HCEC 1CT (cell line): ENCODE data around the gene STX16.

ENCODE experiments used
- DNase-seq: peaks from one replicate; pipeline ENCODE4 v3.0.0-alpha.2; 2017

Gene STX16

DNA sequence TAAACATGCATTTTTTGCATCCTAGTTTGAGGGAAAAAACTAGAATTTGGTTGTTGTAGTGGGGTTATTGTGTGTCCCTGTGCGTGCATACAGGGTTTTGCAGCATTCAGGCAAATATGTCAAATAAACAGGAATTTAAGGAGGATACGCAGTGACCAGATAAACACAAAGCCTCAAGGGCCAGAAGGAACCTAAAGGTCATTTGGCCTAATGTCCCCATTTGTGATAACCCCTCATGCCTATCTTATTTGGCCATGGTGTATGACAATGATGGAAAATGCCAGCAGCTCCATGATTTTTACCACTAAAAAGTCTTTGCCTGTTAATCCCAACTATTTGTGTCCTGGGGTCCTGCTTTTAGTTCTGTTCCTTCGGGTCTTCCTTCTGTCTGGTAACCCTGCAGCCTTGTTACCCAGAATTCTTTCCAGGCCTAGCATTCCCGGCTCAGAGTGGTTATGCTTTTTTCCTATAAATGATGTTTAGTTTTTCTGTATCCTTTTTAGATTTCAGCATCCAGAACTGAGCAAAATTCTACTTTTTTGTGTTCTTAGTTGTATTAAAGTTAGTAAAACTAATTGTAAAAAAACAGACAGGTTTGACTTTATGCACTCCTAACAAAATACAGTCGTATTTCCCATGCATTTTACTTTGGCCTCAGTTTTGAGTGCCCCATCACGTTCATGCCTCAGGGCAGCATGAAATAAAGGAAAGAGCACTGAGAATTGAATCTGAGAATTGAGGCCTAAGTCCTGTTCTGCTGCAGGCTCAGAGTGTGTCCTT is 4.4 kb downstream of the STX16 start:
- no peak for DNase-seq

DNA sequence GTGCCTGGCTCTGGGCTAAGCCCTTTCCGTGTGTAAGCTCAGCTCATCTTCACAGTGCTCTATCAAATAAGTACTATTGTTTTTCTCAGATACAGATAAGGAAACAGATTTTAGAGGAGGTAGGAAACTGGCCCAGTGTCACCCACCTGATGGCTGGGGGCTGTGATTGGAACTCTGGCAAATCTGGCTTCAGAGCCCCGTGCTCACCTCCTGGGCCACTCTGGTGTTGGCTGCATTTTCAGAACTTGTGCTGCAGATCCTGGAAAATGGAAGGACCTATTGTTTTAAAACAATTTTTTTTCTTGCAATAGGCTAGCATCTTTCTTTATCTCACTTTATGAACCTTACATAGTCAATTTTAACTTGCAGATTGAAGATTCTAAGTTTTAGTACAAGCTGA is 5.7 kb downstream of the STX16 start:
- DNase-seq = no peak

DNA sequence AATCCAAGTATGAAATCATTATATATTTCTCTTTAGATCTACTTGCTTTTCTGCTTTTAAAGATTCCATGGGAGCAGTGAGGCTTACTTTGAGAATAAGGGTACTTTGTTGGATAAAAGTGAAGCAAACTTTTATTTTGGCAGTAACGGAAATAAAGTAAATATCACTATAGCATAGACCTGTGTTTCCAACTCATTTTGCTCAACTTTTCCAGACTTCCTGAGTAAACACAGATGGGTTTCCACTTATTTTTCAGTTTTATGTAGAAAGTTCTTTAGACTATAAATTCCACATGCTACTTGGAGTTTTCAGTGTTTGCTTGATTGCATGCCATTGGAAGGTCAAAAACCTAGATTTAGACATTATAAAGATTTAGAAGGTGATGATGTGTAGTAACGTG is 6.2 kb downstream of the STX16 start:
- no peak for DNase-seq

DNA sequence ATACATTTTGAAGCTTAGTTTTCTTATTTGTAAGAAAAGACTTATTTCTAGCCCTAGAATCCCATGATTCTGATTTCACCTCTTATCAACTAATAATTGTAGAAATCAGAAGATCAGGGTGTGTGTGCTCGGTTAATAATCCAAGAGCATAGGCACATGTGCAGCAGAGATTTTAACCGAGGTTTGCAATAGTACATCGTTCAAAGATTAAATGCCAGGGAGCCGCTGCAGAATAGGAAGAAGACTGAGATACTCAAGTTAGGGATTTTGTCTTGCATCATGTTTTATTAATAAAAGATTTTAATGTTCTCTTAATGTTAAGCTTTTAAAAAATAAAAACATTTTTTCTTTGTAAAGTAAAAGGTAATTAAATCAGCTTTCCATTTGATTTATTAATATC is 6.9 kb downstream of the STX16 start:
- DNase-seq = no peak

DNA sequence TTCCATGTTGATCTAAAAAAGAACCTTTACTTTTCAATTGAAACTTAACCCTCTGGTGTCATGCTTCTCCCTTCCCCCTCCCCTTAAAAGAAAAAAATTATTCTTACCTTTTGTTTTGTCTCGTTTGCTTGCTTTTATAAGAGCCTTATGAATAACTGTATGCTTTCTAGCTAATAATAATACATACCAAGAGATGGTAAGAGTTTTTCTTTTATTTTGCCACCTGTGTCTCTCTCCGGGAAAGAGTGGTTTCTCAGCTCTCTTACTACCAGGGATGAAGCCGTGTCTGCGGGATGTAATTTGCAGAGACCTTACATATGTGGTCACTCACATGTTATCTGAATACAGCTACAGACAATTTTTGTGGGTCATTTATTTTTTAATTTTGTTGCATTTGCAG is 7.7 kb downstream of the STX16 start:
- no peak for DNase-seq

DNA sequence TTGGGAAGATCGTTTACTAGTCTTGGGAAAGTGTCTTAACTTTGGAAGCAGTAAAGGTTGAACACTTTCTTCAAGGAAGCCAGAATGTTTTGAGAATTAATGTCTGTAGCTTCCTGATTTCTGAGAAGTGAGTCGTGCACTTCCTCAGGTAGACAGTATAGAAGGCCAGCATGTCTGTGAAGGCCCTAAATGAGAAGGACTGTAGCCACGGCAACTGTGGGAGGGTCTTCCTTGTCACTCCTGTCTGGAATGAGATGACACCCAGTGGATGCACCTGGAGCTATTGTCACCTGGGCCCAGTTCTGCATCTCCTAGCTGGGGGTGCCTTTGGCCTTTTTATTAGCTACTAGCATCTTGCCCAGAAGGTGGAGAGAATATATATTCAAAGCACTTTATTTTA is 8.8 kb downstream of the STX16 start:
- DNase-seq = no peak

DNA sequence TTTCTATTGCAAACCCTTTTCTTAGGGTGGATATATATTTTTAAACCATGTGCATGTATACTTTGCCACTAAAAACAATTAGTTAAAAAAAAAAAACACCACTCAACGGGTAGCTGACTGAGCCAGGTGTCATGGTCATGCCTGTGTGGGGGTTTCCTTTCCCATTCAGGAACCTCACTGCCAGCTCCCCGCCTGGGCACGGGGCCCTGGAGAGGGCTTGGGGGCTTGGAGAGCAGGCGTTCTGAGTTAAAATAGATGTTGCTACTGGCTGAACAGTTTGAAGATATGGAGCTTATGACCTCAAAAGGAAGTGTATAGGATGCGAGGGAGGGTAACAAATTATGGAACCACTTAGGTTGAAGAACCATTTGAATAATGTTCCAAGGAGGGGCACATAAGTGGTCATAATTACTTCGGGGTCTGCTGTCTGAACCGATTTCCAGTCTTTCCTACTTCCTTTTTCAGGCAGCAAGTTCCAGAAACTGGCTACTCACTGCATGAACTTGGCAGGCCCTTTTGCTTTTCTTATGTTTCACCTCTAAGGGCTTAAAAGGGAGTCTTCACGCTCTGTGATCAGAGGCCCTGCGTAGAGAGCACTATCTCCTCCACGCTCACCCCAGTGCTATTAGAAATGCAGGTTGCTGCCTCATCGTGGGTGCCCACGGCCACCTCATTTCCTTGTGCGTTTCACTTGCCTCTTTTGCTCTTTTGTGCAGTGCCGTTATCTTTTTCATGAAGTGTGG is 9.9 kb downstream of the STX16 start:
- no peak for DNase-seq

DNA sequence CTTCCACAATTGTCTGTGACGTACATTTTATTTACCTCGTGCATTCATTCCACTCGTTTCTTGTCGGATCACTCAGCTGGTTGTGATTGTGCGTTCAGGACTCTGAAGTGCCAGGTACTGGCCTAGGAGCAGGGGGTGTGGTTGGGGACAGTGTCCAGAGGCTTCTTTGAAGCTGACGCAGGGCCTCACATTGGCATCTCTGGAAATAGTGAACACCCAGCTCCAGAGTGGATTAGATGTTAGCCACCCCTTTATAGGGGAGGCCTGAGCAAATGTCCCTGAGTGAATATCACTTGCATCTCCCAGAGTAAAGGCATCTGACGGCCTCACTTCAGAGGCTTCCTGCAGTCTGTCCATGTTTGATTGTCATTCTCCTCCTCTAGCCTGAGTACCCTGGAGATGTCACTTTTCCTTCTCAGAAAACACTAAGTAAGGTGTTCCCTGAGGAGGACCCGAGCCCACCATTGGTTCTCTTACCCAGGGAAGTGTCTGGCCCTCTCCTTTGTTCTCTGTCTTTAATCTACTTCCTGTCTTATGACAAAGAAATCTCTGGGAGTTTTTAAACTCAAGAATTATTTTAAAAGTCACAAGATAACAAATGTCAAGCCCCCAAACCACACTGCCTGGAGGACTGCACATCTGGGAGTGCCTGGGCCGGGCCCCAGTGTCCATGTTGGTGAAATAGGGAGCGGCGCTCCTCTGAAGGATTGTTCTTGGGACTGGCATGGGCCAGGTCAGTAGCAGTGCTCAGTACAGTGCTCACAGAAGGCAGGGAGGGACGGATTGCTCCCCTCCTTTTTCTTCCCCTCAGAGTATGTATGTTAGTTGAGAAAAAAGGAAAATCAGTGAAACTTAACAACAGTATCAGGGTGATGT is 10.8 kb downstream of the STX16 start:
- no peak for DNase-seq

DNA sequence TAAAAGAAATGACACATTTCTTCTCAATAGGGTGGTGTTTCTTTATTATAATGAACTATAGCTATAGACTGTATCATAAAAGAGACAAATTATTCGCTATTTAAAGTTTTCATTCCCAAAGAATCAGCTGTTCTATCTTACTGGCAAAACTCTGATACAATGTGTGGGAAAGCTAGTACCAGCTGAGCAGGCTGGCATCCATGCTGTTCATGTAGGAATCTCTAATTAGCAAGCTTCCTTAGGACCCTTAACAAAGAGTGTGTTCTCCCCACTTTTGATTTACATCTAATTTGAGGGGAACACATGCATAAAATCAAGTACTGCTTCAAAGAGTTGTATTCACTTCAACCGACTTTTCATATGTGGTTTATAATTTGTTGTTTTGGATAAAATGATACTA is 13.2 kb downstream of the STX16 start:
- no peak for DNase-seq

DNA sequence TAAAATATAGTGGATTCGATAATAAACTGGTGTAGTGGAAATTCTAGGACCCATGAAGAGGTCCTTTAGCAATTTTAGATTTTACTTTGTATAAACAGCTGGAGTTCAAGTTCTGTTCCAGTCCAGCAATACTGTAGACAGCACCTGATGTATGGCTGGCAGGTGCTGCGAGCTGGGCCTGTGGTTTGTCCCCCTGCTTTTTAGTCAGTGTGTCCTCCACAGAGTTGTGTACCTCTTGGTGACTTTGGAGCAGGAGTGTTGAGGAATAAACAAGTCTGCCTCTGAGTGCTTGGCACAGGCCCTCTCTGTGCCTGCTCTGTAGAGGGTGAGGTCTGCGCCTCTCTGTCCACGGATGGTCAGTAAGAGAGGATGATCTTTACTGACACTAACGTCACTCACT is 13.8 kb downstream of the STX16 start:
- no peak for DNase-seq

DNA sequence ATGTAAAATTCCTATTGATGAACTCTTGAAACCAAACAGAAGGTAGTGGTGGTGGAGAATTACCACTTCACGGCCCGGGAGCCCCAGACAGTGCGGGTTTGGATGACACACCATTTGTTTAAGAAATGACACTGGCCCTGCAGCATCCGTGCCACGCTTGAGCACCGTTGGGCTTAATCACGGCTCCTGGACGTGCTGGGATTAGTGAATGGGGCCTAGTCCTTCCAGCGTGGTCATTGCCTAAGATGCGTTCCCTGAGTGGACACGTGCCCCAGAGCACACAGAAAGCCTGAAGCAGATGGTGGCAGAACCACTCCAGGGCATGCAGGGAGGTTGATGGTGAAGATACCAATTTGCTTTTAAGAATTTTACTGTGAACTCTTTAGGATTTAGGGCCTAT is 14.5 kb downstream of the STX16 start:
- no peak for DNase-seq

DNA sequence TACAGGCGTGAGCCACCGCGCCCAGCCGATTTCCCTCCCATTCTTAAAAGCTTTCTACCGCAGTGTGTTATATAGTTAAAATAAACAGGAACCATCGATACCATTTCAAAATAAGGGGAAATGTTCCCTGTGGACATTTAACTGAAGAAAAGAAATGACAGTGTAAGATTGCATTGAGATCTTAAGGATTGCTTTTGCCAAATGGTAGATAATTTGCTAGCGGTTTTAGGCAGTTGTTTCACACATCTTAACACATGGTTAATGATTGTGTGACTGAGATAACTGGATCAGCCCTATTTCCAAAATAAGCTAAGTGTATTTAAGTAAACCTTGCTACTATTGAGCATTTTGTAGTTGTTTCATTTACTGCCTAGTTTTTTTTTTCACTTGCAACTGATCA is 15.6 kb downstream of the STX16 start:
- no peak for DNase-seq

DNA sequence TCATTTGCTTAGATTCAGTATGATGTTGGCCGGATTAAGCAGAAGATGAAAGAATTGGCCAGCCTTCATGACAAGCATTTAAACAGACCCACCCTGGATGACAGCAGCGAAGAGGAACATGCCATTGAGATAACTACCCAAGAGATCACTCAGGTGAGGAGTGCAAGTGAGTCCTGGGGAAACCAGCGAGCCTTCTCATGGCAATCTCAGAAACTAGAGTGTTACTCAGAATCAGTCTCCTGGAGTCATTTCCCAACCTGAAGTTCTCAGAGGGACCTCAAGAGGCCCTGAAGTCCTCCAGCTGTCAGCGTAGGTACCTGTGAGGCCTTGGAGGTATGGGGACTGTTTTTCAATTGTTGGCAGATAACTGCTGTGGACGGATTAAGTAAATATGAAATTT is 16.9 kb downstream of the STX16 start:
- no peak for DNase-seq

DNA sequence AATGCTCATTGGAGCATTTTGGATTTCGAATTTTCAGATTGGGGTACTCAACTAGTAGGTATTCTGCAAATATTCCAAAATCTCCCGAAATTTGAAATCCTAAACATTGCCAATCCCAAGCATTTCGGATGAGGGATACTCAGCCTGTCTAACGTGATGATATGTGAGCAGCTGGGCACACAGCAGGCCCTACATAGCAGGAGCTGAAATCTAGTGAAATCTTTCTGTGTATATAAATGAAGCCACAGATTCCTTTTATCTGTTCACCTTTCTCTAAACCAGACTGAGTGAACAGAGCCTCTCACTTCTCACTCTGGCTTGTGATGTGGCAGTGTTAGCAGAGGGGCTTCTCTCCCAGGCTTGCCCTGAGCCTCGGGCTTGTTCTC is 17.8 kb downstream of the STX16 start:
- DNase-seq = no peak

DNA sequence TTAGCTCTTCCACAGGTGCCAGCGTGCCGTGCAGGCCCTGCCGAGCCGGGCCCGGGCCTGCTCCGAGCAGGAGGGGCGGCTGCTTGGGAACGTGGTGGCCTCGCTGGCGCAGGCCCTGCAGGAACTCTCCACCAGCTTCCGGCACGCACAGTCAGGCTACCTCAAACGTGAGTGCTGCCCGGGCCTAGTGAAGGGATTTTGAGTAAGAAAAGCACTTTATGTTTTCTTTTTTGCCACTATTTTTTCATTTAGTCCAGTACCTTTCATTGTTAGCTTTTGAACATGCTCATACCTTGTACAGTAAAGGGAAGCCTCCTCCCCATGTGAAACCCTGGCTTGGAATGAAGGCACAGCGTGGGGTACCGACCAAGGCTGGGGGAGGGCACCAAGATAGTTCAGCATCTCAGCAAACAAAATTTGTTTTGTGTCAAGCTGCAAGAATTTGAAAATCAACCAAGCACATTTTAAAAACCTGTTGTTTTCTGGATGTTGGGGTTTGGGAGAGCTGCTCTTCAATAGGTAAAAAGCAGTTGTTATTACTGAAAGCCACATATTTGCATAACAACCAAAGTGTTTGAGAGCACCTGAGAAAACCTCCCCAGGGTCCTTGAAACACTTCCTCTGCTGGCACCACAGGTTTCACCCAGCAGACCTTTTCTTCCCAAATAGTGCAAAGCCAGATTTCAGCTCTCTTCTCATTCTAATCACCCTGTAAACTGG is 18.4 kb downstream of the STX16 start:
- no peak for DNase-seq

DNA sequence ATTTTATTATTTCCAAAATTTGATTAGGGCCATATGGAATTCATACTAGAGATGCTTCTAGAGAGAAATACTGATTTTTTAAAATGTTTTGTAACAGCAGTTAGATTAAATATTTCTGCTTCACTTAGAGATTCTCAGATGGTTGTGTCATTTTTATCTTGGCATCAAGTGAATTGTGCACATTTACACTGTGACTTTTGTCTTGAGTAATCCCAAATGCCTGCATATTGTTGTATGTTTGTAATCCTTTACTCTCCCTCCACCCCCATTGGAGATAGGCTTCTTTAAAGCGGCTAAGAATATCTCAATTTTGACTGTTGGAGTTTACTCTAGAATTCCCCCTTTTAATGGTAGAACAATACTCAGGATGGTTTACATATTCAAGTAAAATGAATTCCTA is 19.0 kb downstream of the STX16 start:
- DNase-seq = no peak

DNA sequence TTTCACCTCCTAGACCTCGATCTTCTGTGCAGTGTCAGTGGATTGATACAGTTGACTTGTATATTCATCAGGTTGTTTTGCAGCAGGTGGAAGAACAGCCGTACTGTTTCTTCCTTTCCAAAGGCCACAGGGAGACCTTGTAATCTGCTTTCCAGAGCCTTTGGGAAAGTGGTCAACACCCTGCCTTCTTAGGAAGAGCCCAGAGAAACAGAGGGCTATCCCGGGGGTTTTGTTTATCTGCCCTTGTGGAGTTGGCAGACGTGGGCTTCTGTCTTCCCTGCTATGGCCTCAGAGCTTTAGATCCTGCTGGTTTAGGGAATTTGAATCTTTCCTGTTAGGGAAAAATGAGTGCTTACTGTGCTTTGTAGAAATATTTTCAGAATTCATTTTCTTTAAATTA is 19.6 kb downstream of the STX16 start:
- DNase-seq = no peak

DNA sequence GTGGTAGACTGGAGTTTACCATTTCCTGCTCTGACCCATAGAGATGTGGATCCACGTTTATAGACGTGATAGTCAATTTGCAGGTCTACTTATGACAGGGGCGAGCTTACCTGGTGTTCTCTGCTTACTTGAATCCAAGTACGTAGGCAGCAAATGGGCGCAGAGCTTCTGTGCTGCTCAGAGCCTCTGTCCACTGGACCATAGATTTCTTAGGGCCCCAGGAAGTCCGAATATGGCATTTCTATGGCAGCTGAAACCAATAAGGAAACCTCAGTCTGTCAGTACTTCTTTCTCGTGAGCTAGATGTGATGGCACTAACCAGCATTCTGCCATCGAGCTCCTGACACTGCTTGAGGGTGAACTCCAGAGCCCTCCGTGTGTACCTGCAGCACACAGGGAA is 22.0 kb downstream of the STX16 start:
- no peak for DNase-seq

DNA sequence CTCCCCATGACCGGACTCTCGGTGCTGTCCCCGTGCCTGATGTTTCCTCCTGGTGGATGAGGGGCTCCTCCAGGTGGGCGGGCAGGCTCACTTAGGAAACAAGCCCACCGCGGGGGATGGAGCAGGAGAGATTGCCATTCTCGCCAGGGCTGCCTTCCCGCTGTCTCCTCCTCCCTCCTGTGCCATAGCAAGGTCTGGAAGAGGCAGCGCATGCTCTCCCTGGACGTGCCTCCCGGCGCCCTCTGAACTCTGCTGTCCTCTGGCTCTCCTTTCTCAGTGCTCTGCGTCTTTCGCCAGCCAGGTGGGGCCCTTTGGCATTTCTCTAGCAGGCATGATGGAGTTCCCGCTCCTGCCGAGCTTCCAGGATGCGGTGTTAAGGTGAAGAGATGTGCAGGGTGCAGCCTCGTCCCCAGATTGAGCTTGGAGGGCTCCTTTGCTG is 24.1 kb downstream of the STX16 start:
- DNase-seq = no peak

DNA sequence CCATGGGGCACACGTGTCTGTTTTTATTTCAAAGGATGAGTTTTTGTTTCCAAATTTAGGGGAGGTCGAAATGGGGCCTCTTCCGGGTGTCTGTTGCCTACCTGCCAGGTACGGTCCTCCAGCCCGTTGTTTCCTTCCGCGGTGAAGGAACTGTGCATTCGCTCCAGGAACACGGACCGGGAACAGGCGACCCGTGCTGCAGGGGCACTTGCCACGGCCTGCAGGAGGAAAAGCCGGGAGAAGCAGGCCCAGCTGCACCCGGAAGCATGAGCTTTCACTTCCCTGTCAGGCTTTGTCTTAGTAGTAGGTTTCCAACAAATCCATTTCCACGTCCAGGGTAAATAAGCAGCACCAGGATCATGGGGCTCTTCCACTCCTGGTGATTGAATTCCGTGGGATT is 24.6 kb downstream of the STX16 start:
- DNase-seq = no peak

DNA sequence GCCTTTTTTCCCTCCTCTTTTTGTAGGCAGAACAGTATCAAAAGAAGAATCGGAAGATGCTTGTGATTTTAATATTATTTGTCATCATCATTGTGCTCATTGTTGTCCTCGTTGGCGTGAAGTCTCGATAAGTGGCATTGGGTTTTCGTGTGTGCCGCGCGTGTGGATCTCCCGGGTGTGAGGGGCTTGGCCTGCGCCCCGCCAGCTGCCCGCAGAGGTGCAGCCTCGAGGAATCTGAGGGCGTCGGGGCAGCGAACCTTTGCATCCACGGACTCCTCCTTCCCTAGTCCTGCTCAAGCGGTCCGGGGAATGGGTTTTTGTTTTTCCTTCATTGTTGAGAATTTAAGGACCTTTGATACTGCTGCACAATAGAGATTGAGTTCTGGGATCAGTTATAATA is 25.1 kb downstream of the STX16 start:
- DNase-seq = no peak

DNA sequence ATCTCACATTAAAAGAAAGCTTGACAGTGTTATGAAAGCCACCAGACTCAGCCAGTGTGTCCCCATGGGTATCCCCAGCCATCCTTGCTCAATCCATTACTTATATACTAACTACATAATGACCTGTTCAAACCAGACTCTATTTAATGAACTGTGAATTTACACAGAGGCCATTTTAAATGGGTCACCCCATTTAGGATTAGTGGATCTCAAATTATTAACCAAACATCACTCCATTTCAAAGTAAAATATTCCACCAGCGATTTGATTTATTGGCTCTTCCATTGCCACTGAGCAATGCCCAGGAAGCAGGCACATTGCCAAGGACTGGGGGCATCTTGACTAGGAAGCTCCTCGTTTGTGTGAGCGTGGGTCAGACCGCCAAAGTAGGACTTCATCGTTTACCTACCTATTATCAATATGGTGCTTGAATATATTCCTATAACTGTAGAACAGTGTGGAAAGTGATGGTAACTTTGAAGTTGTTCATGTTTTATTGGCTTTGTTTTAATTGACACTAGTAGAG is 26.1 kb downstream of the STX16 start:
- no peak for DNase-seq

DNA sequence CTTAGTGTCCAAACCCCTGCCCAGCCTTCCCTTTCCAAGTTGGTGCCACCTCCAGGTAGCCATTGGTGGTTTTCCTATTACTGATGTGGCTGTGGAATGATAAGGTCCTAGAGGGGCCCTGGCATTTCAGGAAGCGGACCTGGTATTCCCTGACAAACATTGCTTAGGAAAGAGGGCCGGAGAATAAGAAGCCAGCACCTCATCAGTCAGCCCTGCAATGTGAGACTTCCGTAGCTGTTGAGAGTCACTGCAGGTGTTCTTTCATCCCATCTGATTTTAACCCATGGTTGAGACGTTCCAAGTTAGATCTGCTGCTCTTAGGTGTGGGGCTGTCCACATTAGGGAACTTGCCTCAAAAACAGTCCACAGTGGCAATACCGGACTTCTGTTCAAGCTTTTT is 26.7 kb downstream of the STX16 start:
- no peak for DNase-seq
